Measurements from ENCODE around the gene RALGPS2. TPM values are rescaled to one million over a fixed set of nuclear protein-coding genes. Genes with fewer than 3 reads are reported as not detected.

Gene RALGPS2
- total and polyA plus RNA-seq, 2 of the 13 experiments (the other 11 are each of a cell fraction or from before 2014, with no cell fraction given), result 15.6 to 36.0 TPM

DNA sequence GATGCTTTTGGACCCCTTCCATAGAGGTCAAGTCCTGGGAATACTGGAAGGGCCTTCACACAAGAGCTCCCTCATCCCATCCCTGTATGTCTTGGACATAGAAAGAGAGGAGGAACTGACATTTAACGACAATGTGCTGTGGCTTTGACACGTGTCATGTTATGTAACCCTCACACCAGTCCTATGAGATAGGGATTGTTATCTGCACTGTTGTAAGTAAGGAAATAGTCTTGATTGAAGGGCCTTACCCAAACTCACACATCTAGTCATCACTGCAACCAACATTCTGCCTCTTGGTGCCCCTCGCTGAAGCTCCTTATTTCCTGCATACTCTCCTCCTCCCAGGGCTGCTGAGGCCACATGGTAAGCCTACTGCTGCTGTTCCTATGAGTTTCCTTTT, 209.5 kb downstream of the RALGPS2 start:
- FAIRE-seq, result no peak
- CTCF ChIA-PET (ENCODE audit: low intra/inter-chr PET ratio, low total read pairs), result no interaction called here
- POLR2A ChIA-PET, result no interaction called here

More for the DNA sequence above, 209.5 kb downstream of the RALGPS2 start:
- Histone ChIP-seq H4K20me1 (ENCODE audit: insufficient read depth, low read length) (no peaks in the 10 kb centered on the region), H3K4me2 (ENCODE audit: low read depth, low read length) (no peak overlapping the region), H3K9ac (ENCODE audit: insufficient read depth, low read depth, low read length) (no peak overlapping the region), H2AFZ (ENCODE audit: low read length) (no peak overlapping the region), H3K36me3 (replicated peaks in 1 of 2; ENCODE audit: control insufficient read depth in 1 of 2, insufficient read depth in 2 of 2, low read length in 2 of 2) (no peaks in the 10 kb centered on the region), H3K27ac (ENCODE audit: extremely low read length, insufficient read depth, low read length) (no peak overlapping the region), H3K27me3 (ENCODE audit: control insufficient read depth in 1 of 2, insufficient read depth in 2 of 2, low read length in 2 of 2) (peaks cover 3 to 14% of the 10 kb centered on the region in 2 experiments; a peak in 3 of 5 replicates), H3K9me3 (ENCODE audit: low read length) (no peaks in the 10 kb centered on the region), H3K4me1 (ENCODE audit: insufficient read depth, low read length) (peaks cover 28% of the 10 kb centered on the region), H3K79me2 (ENCODE audit: insufficient read depth, low read length) (no peaks in the 10 kb centered on the region), H3K4me3 (replicated peaks in 1 of 3; ENCODE audit: insufficient read depth in 1 of 3, low read depth in 2 of 3, low read length in 3 of 3) (no peak overlapping the region)
- intact Hi-C loops (cut with micrococcal nuclease; ENCODE audit: unreplicated experiment), result no loop called here
- 56% methylated on average over 3 of the region's 3 CpGs for WGBS (ENCODE audit: low lambda C conversion rate)
- ATAC-seq (no peak), DNase-seq (ENCODE audit: low spot score) (no peak)
- in situ Hi-C loops (cut with HindIII; ENCODE audit: extremely low pct_ligation_motif_present, low pct_unique_long_range_greater_than_20kb), result no loop called here
- BruUV-seq (replicated peaks), result no TSS peak
- TF ChIP-seq ZNF180 (CRISPR knock-in tag; IDR thresholded peaks at IDR 0.05; ENCODE audit: borderline replicate concordance, low read depth) (no peak), GZF1 (CRISPR knock-in tag; IDR thresholded peaks at IDR 0.05) (no peak), ZNF317 (CRISPR knock-in tag; IDR thresholded peaks at IDR 0.05) (no peak), EEA1 (CRISPR knock-in tag; IDR thresholded peaks at IDR 0.05; ENCODE audit: borderline replicate concordance) (no peak), HNRNPK (IDR thresholded peaks at IDR 0.05; ENCODE audit: low read depth, low read length, poor library complexity, severe bottlenecking) (no peak), ZNF44 (CRISPR knock-in tag; IDR thresholded peaks at IDR 0.05) (no peak), NCOR1 (IDR thresholded peaks at IDR 0.05; ENCODE audit: borderline replicate concordance, low read length) (no peak)
- TF ChIP-seq, protein P1, sequence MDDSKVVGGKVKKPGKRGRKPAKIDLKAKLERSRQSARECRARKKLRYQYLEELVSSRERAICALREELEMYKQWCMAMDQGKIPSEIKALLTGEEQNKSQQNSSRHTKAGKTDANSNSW (CRISPR knock-in tag; IDR thresholded peaks at IDR 0.05; ENCODE audit: borderline replicate concordance), result no peak
- TF ChIP-seq, protein P2, sequence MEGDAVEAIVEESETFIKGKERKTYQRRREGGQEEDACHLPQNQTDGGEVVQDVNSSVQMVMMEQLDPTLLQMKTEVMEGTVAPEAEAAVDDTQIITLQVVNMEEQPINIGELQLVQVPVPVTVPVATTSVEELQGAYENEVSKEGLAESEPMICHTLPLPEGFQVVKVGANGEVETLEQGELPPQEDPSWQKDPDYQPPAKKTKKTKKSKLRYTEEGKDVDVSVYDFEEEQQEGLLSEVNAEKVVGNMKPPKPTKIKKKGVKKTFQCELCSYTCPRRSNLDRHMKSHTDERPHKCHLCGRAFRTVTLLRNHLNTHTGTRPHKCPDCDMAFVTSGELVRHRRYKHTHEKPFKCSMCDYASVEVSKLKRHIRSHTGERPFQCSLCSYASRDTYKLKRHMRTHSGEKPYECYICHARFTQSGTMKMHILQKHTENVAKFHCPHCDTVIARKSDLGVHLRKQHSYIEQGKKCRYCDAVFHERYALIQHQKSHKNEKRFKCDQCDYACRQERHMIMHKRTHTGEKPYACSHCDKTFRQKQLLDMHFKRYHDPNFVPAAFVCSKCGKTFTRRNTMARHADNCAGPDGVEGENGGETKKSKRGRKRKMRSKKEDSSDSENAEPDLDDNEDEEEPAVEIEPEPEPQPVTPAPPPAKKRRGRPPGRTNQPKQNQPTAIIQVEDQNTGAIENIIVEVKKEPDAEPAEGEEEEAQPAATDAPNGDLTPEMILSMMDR (CRISPR knock-in tag; IDR thresholded peaks at IDR 0.05), result no peak
- TF ChIP-seq, protein P3, sequence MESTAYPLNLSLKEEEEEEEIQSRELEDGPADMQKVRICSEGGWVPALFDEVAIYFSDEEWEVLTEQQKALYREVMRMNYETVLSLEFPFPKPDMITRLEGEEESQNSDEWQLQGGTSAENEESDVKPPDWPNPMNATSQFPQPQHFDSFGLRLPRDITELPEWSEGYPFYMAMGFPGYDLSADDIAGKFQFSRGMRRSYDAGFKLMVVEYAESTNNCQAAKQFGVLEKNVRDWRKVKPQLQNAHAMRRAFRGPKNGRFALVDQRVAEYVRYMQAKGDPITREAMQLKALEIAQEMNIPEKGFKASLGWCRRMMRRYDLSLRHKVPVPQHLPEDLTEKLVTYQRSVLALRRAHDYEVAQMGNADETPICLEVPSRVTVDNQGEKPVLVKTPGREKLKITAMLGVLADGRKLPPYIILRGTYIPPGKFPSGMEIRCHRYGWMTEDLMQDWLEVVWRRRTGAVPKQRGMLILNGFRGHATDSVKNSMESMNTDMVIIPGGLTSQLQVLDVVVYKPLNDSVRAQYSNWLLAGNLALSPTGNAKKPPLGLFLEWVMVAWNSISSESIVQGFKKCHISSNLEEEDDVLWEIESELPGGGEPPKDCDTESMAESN (CRISPR knock-in tag; conservative IDR thresholded peaks at IDR 0.05), result no peak

All from HepG2 (cell line).